GM13976 (cell line): Measurements from ENCODE around the gene ST6GALNAC6.

Experiments
- DNase-seq: peaks from one replicate; pipeline ENCODE4 v3.0.0; 2012; ENCODE audit warnings: low spot score
- in situ Hi-C: fragments of 300-500 bp; cut with MboI; formaldehyde crosslinking; loops from one replicate; pipeline ENCODE4 v1.12.0; 2022; ENCODE audit warnings: low sequenced_read_pairs, mixed read lengths, inconsistent platforms; ENCODE audit not compliant: unreplicated experiment
- TF ChIP-seq, protein P1 (sequence below): IDR thresholded peaks from 2 replicates; pipeline ENCODE4 v1.5.1; 2012; ENCODE audit warnings: borderline replicate concordance, mild to moderate bottlenecking; ENCODE audit not compliant: insufficient read depth; ENCODE audit errors: extremely low read depth, missing control alignments, control extremely low read depth

Gene ST6GALNAC6

DNA sequence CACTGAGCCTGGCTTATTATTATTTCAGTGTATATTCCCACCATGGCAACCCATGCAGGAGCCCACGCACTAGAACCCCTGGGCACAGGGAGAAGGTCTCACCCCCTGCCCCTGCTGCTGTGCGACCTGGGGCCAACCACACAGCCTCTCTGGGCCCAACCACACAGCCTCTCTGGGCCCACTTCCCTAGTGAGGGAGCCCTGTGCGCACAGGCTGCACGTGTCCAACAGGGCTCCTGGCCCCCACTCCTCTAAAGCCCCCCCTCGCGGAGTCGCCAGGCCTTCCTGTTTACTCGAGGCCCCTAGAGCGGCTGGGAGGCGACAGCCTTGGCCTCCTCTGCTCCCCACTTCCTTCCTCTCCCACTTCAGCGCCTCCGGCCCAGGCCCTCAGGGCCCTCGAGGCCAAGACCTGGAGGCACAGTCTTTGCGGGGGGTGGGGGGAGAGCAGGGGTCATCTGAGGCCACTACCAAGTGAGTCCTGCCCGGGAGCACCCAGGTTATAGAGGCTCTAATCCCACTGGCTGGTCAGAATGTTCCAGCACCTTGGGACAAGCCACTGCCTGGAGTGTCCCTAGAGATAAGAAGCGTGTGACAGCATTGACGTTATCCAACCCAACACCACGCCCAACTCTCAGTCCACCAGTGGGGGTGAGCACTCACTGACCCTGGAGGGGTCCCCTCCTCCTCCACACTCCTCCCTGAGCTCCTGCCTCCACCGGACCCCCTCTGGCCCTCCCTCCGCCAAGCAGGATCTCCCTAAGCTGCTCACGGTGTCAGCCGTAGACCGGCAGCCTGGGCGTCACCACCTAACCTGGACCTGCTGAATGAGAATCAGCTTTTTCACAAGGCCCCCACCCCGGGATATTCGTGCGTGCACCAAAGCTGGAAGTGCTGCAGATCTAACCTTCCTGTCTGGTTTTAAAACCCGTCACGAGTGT is 37.1 kb downstream of the ST6GALNAC6 start:
- DNase-seq, result peak; percentile 72
- TF ChIP-seq, protein P1, sequence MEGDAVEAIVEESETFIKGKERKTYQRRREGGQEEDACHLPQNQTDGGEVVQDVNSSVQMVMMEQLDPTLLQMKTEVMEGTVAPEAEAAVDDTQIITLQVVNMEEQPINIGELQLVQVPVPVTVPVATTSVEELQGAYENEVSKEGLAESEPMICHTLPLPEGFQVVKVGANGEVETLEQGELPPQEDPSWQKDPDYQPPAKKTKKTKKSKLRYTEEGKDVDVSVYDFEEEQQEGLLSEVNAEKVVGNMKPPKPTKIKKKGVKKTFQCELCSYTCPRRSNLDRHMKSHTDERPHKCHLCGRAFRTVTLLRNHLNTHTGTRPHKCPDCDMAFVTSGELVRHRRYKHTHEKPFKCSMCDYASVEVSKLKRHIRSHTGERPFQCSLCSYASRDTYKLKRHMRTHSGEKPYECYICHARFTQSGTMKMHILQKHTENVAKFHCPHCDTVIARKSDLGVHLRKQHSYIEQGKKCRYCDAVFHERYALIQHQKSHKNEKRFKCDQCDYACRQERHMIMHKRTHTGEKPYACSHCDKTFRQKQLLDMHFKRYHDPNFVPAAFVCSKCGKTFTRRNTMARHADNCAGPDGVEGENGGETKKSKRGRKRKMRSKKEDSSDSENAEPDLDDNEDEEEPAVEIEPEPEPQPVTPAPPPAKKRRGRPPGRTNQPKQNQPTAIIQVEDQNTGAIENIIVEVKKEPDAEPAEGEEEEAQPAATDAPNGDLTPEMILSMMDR, result no peak
- in situ Hi-C loops, result no loop called here

DNA sequence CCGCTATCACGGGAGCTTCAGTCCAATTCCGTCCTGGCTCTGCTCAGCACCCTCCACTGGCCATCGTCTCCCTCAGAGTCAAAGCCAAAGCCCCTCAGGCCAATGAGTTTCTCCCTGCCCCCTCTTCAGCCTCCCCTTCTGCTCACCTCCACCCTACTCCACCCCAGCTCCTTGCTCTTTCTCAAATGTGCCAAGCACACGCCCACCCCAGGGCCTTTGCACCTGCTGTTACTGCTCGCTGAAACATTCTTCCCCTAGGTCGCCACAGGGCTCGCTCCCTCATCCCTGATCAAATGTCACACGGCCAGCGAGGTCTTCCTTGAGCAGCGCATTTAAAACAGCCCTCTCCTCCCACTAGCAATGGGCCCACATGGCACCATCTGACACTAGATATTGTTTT is 38.6 kb downstream of the ST6GALNAC6 start:
- no peak for DNase-seq
- TF ChIP-seq, protein P1, result no peak
- in situ Hi-C loops, result no loop called here

DNA sequence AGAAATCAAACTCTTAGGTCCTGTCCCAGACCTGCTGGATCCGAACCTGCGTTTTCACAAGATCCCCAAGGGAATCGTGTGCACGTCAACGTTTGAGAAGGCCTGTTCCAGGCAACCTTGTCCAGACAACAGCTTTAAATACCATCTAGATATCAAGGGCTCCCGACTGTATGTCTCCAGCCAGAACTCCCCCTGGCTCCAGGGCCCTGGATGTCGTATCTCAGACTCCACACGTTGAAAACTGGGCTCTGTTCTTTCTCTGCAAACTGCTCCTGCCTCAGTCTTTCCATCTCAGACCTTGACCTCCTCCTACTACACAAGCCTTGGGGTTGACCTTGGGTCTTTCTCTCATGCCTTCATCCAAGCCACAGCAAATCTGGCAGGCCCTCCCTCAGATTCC is 39.1 kb downstream of the ST6GALNAC6 start:
- in situ Hi-C loops, result no loop called here
- TF ChIP-seq, protein P1, result no peak
- no peak for DNase-seq

DNA sequence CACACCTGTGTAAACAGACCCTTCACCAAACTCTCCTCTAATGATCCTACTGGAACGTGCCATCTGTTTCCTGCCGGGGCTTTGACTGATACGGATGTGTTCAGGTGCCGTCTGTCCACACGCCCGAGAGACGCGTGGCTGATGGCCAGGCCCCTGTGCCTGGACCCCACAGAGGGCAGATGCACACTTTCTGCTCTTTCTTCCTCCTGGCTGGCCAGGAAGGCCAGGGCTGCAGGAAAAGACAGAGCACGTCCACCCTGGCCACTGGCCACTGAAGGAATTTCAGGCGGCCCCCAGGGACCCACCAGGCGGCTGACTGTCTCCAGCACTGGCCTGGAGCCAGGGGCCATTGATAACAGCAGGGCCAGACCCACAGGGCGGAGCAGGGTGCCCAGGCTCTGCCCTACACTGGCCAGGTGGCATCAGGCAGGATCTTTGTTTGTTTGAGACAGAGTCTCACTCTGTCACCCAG is 41.3 kb downstream of the ST6GALNAC6 start:
- TF ChIP-seq, protein P1, result no peak
- in situ Hi-C loops, result no loop called here
- DNase-seq, result no peak

DNA sequence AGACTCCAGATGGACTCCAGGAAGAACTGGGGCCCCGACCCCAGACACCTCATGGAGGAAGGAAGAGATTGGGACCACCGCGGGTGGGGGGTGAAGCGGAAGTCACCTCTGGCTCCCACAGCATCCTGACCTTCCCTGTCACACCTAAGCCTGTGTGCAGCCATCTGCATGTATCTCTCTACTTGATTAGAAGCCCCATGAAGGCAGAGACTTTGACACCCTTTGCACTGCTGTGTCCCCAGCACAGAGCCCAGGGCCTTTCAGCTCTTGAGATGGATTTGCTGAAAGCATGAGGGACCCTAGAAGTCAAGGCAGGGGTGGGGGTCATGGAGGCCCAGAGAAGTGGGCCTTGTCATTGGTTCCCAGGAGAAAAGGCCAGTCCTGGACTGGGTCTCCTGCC is 42.1 kb downstream of the ST6GALNAC6 start:
- in situ Hi-C loops, result no loop called here
- TF ChIP-seq, protein P1, result no peak
- DNase-seq, result no peak

- TF ChIP-seq, protein P1, result no peak
- no peak for DNase-seq
- in situ Hi-C loops, result no loop called here
These were observed 42.7 kb downstream of the ST6GALNAC6 start for GRCh38 chr9:127856729-127857116.
